ENCODE results near the gene TLE4. TPM values are rescaled to one million over a fixed set of nuclear protein-coding genes. Genes with fewer than 3 reads are reported as not detected.

Gene TLE4
- polyA plus RNA-seq, 1 of the 3 experiments (the other 2 are of a cell fraction): 40.4 TPM

GRCh38 chr9:79686381-79687130, 114.8 kb downstream of the TLE4 start (continued):
- TF ChIP-seq REST (IDR thresholded peaks at IDR 0.05; ENCODE audit: low read depth, low read length) (no peak), MXI1 (IDR thresholded peaks at IDR 0.05; ENCODE audit: low read depth, low read length) (no peak), USF2 (IDR thresholded peaks at IDR 0.05; ENCODE audit: borderline replicate concordance, low read depth, low read length) (no peak), RFX5 (IDR thresholded peaks at IDR 0.05; ENCODE audit: low read length) (no peak), FOXJ3 (CRISPR knock-in tag; IDR thresholded peaks at IDR 0.05) (no peak), NRF1 (IDR thresholded peaks at IDR 0.05; ENCODE audit: low read depth, low read length) (no peak), GABPA (IDR thresholded peaks at IDR 0.05; ENCODE audit: low read depth) (no peak), TEAD4 (IDR thresholded peaks at IDR 0.05; ENCODE audit: borderline replicate concordance, insufficient read depth) (peak; percentile 60; the same call in 1 of the 2 replicates), RAD21 (IDR thresholded peaks at IDR 0.05; ENCODE audit: low read length) (no peak)

DNA sequence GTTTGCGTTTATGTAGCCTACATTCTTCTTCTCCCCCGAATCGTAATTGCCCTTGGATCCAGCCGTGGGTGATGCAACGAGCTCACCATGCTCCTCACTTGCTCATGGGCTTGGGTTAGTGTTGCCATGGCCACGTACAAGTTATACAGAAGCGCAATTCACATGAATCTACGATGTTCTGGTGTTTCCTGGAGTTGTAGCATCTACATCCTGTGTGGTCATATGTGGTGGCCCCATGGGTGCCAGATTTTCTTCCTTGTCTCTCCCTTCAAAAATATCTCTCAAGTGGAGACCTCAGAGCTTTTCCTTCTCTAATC, 115.3 kb downstream of the TLE4 start:
- H3K36me3 ChIP-seq (replicated peaks in 1 of 2; ENCODE audit: control insufficient read depth in 1 of 2, insufficient read depth in 2 of 2, low read length in 1 of 2): peaks cover 9 to 13% of the 10 kb centered on the region in 2 experiments
- CTCF ChIA-PET: no interaction called here

More for the DNA sequence above, 115.3 kb downstream of the TLE4 start:
- no peaks in the 10 kb centered on the region for H3K9me2 ChIP-seq
- H3K9me3 ChIP-seq: no peaks in the 10 kb centered on the region
- peaks cover 5% of the 10 kb centered on the region for H4K20me1 ChIP-seq (ENCODE audit: insufficient read depth)
- H3K4me1 ChIP-seq (ENCODE audit: control insufficient read depth in 1 of 2, insufficient read depth in 2 of 2, low read depth in 1 of 2, low read length in 1 of 2): peaks cover 21 to 36% of the 10 kb centered on the region in 2 experiments
- H3K4me2 ChIP-seq: peak overlapping the region; percentile 60; the same call in 1 of the 2 replicates
- H3K27ac ChIP-seq (ENCODE audit: low read depth in 2 of 2, low read length in 1 of 2): peak overlapping the region in 1 of 2 experiments; percentile 91; a peak in 3 of 4 replicates
- no peaks in the 10 kb centered on the region for H3K27me3 ChIP-seq (ENCODE audit: insufficient read depth)
- H3K4me3 ChIP-seq (ENCODE audit: low read depth in 2 of 2, low read length in 1 of 2): no peak overlapping the region
- no peak for DNase-seq
- WGBS (ENCODE audit: low lambda C conversion rate): 91% methylated on average over 7 of the region's 8 CpGs
- 0 out of 2 replicates have a peak overlapping the region, but pooled peaks have one; percentile 20 for H3K9ac ChIP-seq
- POLR2A ChIA-PET: no interaction called here
- H2AFZ ChIP-seq (ENCODE audit: low read depth): no peak overlapping the region
- TF ChIP-seq CHD2 (IDR thresholded peaks at IDR 0.05; ENCODE audit: low read length, partially characterized antibody): no peak
- no peak for TF ChIP-seq MAX (IDR thresholded peaks at IDR 0.05; ENCODE audit: low read depth)
- TF ChIP-seq ELF1 (IDR thresholded peaks at IDR 0.05): no peak
- H3K79me2 ChIP-seq (ENCODE audit: insufficient read depth): peaks cover 53% of the 10 kb centered on the region
- H3F3A ChIP-seq (replicated peaks; ENCODE audit: insufficient read depth): peaks cover 36% of the 10 kb centered on the region

All from SK-N-SH (cell line).